Measurements from ENCODE around the gene EPB41L4A. TPM values are rescaled to one million over a fixed set of nuclear protein-coding genes. Genes with fewer than 3 reads are reported as not detected.

Gene EPB41L4A
- total RNA-seq, 2 donors from 2014 or later: 7.7 to 9.9 TPM

DNA sequence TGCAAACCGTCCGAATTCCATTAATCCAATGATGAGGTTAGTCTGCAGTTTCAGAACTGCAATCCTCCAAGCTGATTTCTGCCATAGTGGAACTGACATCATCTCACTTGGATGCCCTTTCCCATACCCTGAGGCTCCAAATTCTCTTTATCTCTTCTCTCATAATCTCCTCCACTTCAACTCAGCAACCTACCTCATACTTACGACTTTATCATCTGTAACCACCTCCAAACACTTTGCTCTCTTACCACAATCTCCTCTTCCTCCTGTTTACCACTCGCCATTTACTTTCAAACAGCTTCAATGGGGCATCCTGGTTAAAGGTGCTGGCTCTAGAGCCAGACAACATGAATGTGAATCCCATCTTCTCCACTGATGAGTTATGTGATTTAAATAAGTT lies 223.2 kb downstream of the EPB41L4A start:
- Histone ChIP-seq H3K4me1 (ENCODE audit: control insufficient read depth, insufficient read depth, low read length) (no peaks in the 10 kb centered on the region), H3K9ac (ENCODE audit: extremely low read depth, low read length, poor library complexity, severe bottlenecking) (no peak overlapping the region), H3K4me3 (ENCODE audit: low read length) (no peak overlapping the region), H3K9me3 (ENCODE audit: control insufficient read depth, low read length) (no peaks in the 10 kb centered on the region), H3K27me3 (ENCODE audit: control insufficient read depth, insufficient read depth, low read length, poor library complexity, severe bottlenecking) (no peaks in the 10 kb centered on the region), H3K36me3 (ENCODE audit: control insufficient read depth, insufficient read depth, low read length) (no peaks in the 10 kb centered on the region), H3K27ac (ENCODE audit: low read depth, low read length) (no peak overlapping the region)
- TF ChIP-seq, protein P1, sequence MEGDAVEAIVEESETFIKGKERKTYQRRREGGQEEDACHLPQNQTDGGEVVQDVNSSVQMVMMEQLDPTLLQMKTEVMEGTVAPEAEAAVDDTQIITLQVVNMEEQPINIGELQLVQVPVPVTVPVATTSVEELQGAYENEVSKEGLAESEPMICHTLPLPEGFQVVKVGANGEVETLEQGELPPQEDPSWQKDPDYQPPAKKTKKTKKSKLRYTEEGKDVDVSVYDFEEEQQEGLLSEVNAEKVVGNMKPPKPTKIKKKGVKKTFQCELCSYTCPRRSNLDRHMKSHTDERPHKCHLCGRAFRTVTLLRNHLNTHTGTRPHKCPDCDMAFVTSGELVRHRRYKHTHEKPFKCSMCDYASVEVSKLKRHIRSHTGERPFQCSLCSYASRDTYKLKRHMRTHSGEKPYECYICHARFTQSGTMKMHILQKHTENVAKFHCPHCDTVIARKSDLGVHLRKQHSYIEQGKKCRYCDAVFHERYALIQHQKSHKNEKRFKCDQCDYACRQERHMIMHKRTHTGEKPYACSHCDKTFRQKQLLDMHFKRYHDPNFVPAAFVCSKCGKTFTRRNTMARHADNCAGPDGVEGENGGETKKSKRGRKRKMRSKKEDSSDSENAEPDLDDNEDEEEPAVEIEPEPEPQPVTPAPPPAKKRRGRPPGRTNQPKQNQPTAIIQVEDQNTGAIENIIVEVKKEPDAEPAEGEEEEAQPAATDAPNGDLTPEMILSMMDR (conservative IDR thresholded peaks at IDR 0.05): no peak
- no peak overlapping the region for H3K4me3 Mint-ChIP-seq
- H3K27ac Mint-ChIP-seq: no peak overlapping the region
- peaks cover 1% of the 10 kb centered on the region for H3K4me1 Mint-ChIP-seq
- peaks cover 5% of the 10 kb centered on the region for H3K27me3 Mint-ChIP-seq (ENCODE audit: insufficient read depth)
- WGBS, 2 experiments (ENCODE audit: insufficient coverage in 1 of 2, insufficient read length in 1 of 2): 81 to 88% methylated on average over 3 to 4 of the region's 4 CpGs
- H3K36me3 Mint-ChIP-seq (ENCODE audit: low read depth): no peaks in the 10 kb centered on the region
- H3K9me3 Mint-ChIP-seq: no peaks in the 10 kb centered on the region
- no peak for DNase-seq

DNA sequence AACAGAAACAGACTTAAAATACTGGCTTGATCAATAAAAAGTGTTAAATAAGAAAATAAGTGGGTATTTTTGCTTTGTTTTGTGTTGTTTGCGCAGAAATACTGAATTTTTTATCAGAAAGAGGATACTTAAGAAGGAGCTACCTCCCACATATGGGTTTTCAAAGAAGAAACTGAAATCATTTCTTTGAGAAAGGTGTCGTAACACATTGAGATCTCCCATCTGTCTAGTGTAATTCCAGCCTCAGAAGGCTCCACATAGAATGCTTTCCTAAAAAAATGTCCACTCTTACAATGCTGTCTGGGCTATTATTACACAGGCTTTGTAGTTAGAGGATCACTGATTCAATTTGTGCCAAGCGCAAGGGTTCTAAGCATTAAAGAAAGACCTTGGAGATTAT lies 226.2 kb downstream of the EPB41L4A start:
- no peak overlapping the region for H3K4me3 ChIP-seq (ENCODE audit: low read length)
- H3K27ac ChIP-seq (ENCODE audit: low read depth, low read length): no peak overlapping the region

DNA sequence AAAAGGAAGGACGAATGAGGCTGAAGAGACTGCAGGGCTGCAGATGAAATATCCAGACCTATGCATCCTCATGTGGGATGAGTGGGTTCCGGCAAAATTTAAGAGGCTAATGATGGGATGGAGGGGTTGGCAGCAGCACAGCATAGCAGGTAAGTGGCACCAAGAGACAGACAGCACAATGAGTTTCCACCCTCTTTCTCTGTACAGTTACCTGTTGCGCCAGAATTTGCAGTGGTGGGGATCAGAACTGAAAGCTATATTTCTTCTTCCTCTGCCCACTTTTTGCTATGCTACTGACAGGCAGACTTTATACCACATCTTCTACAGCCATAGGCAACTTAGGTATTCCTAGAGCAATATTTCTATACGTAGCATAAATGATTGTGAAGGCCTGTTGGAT lies 227.0 kb downstream of the EPB41L4A start:
- Mint-ChIP-seq H3K27ac (no peak overlapping the region), H3K4me1 (no peaks in the 10 kb centered on the region)

More for the DNA sequence above, 226.2 kb downstream of the EPB41L4A start:
- Histone ChIP-seq H3K9ac (ENCODE audit: extremely low read depth, low read length, poor library complexity, severe bottlenecking) (no peak overlapping the region), H3K9me3 (ENCODE audit: control insufficient read depth, low read length) (no peaks in the 10 kb centered on the region), H3K27me3 (ENCODE audit: control insufficient read depth, insufficient read depth, low read length, poor library complexity, severe bottlenecking) (no peaks in the 10 kb centered on the region), H3K36me3 (ENCODE audit: control insufficient read depth, insufficient read depth, low read length) (no peaks in the 10 kb centered on the region), H3K4me1 (ENCODE audit: control insufficient read depth, insufficient read depth, low read length) (no peaks in the 10 kb centered on the region)
- no peaks in the 10 kb centered on the region for H3K4me1 Mint-ChIP-seq
- DNase-seq: no peak
- H3K36me3 Mint-ChIP-seq (ENCODE audit: low read depth): no peaks in the 10 kb centered on the region
- H3K27me3 Mint-ChIP-seq (ENCODE audit: insufficient read depth): no peaks in the 10 kb centered on the region
- H3K27ac Mint-ChIP-seq: no peak overlapping the region
- no peaks in the 10 kb centered on the region for H3K9me3 Mint-ChIP-seq
- TF ChIP-seq, protein P1 (conservative IDR thresholded peaks at IDR 0.05): no peak
- 95 to 100% methylated on average over 1 to 3 of the region's 3 CpGs for WGBS, 2 experiments (ENCODE audit: insufficient coverage in 1 of 2, insufficient read length in 1 of 2)
- H3K4me3 Mint-ChIP-seq: no peak overlapping the region

More for the DNA sequence above, 227.0 kb downstream of the EPB41L4A start:
- Mint-ChIP-seq H3K4me3 (no peak overlapping the region), H3K36me3 (ENCODE audit: low read depth) (no peaks in the 10 kb centered on the region), H3K9me3 (no peaks in the 10 kb centered on the region), H3K27me3 (ENCODE audit: insufficient read depth) (no peaks in the 10 kb centered on the region)
- no peak for DNase-seq
- Histone ChIP-seq H3K9ac (ENCODE audit: extremely low read depth, low read length, poor library complexity, severe bottlenecking) (no peak overlapping the region), H3K27me3 (ENCODE audit: control insufficient read depth, insufficient read depth, low read length, poor library complexity, severe bottlenecking) (no peaks in the 10 kb centered on the region), H3K4me1 (ENCODE audit: control insufficient read depth, insufficient read depth, low read length) (no peaks in the 10 kb centered on the region), H3K9me3 (ENCODE audit: control insufficient read depth, low read length) (no peaks in the 10 kb centered on the region), H3K27ac (ENCODE audit: low read depth, low read length) (no peak overlapping the region), H3K4me3 (ENCODE audit: low read length) (no peak overlapping the region), H3K36me3 (ENCODE audit: control insufficient read depth, insufficient read depth, low read length) (no peaks in the 10 kb centered on the region)
- 85 to 95% methylated on average over 3 to 4 of the region's 4 CpGs for WGBS, 2 experiments (ENCODE audit: insufficient coverage in 1 of 2, insufficient read length in 1 of 2)
- TF ChIP-seq, protein P1 (conservative IDR thresholded peaks at IDR 0.05): no peak

Data from endodermal cell (in vitro differentiated cells).